ENCODE measurements around the gene DCTN4.

Gene DCTN4

DNA sequence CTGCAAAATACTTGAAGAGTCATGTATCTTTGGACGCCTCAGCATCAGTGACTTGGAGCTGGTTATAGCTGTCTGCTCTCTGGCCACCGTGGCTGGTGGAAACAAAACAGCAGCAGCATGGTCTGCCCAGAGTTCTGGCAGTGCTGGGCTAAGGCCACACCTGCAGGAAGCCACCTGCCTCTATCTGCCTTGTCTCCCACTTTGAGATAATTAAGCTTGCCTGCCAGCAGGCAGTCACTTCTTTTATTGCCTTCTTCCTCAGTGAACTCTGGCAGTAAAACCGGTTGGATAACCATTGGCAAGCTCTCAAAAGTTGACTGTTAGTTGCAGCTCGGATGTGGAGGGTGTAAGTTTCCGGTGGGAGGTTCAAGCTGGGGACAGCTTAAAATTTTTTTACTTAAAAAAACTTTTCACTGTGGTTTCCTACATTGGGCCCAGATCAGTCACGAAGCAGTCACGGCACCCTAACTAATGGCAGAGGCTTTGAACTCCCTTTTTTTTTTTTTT is 24.7 kb upstream of the DCTN4 start:
- DNase-seq (ENCODE audit: low read depth): peak; percentile 97

DNA sequence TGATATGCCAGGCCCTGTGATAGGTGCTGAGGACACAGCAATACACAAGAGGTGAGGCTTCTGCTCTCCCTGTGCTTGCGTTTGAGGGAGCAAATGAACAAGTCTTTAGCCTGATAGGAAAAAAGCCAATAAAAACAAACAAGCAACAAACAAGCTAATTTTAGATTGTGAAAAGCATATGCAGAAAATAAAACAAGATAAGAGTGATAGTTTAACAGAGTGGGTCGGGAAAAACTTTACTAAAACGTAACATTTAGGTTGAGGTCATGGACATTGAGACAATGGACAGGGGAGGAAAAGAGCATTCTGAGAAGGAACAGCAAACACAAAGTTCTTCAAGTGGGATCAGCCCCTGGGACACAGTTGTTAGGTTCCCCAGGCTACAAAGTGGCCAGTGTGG is 24.0 kb upstream of the DCTN4 start:
- no peak for DNase-seq (ENCODE audit: low read depth)
- TF ChIP-seq, protein P1, sequence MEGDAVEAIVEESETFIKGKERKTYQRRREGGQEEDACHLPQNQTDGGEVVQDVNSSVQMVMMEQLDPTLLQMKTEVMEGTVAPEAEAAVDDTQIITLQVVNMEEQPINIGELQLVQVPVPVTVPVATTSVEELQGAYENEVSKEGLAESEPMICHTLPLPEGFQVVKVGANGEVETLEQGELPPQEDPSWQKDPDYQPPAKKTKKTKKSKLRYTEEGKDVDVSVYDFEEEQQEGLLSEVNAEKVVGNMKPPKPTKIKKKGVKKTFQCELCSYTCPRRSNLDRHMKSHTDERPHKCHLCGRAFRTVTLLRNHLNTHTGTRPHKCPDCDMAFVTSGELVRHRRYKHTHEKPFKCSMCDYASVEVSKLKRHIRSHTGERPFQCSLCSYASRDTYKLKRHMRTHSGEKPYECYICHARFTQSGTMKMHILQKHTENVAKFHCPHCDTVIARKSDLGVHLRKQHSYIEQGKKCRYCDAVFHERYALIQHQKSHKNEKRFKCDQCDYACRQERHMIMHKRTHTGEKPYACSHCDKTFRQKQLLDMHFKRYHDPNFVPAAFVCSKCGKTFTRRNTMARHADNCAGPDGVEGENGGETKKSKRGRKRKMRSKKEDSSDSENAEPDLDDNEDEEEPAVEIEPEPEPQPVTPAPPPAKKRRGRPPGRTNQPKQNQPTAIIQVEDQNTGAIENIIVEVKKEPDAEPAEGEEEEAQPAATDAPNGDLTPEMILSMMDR (IDR thresholded peaks at IDR 0.05; ENCODE audit: control insufficient read depth, insufficient read depth, low read depth, low read length, missing control alignments): no peak
- no peak overlapping the region for H3K4me3 ChIP-seq (ENCODE audit: control insufficient read depth, low read depth, low read length)

More for the DNA sequence above, 24.7 kb upstream of the DCTN4 start:
- TF ChIP-seq, protein P1 (IDR thresholded peaks at IDR 0.05; ENCODE audit: control insufficient read depth, insufficient read depth, low read depth, low read length, missing control alignments): no peak
- H3K4me3 ChIP-seq (ENCODE audit: control insufficient read depth, low read depth, low read length): no peak overlapping the region

DNA sequence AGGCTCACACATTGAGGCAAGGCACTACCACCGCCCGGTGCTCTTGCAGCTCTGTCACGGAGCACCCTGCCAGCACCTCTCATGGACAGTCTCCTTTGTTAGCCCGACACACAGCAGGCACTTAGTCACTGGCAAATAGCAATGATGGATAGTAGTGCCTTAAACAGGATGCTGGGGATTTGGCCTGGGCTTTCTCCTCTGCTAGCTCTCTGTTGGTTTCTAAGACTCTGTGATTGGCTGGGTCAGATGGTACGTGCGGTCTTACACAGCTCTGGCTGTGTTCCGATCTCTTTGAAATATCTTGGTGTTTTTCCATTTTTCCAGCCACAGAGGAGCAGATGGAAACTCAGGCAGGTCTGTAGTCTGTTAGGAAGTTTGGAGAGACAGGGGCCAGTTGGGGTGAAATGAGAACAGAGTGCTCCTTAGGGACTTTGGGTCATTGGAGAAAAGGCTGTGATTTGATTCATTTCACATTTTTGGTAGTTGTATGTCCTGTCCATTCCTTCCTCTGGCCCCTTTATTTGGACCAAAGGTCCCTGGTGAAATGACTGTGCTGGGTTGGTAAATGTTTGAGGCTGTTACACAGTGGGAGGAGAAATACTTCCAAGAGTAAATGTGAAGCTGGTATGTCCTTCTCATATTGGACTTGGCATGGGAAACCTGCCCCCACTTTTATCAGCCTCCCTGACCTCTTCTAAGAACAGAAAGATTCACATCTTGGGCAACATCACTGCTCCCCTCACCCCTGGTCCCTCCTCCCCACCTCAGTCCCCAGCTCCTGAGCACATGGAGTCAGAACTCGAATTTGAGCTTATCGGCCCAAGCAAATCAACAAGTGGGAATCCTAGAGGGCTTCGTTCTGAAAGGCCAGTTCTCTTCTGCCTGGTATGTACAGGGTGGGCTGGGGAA is 23.1 kb upstream of the DCTN4 start:
- DNase-seq (ENCODE audit: low read depth): peak; percentile 98
- TF ChIP-seq, protein P1 (IDR thresholded peaks at IDR 0.05; ENCODE audit: control insufficient read depth, insufficient read depth, low read depth, low read length, missing control alignments): no peak
- H3K4me3 ChIP-seq (ENCODE audit: control insufficient read depth, low read depth, low read length): peak overlapping the region; percentile 15

DNA sequence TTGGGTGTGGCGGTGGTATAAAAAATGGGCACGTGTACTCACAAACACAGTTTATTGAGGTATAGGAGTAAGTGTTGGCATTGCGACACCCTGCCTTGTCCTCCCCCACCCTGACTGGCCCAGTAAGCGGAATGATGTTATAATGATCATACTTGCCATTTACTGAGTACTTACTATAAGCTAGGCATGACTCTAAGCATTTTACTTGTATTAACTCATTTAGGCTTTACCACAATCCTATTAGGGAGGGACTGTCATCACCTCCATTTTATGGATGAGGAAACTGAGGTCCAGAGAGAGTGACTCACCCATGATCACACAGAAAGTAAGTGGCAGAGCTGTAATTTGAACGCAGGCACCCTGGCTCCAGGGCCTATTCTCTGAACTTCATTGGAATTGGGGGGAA is 22.0 kb upstream of the DCTN4 start:
- TF ChIP-seq, protein P1 (IDR thresholded peaks at IDR 0.05; ENCODE audit: control insufficient read depth, insufficient read depth, low read depth, low read length, missing control alignments): no peak
- peak overlapping the region; percentile 98 for H3K4me3 ChIP-seq (ENCODE audit: control insufficient read depth, low read depth, low read length)
- peak; percentile 79 for DNase-seq (ENCODE audit: low read depth)

GRCh38 chr5:150780187-150780692 is 21.4 kb upstream of the DCTN4 start:
- TF ChIP-seq, protein P1 (IDR thresholded peaks at IDR 0.05; ENCODE audit: control insufficient read depth, insufficient read depth, low read depth, low read length, missing control alignments): no peak
- H3K4me3 ChIP-seq (ENCODE audit: control insufficient read depth, low read depth, low read length): peak overlapping the region; percentile 98
- DNase-seq (ENCODE audit: low read depth): no peak

DNA sequence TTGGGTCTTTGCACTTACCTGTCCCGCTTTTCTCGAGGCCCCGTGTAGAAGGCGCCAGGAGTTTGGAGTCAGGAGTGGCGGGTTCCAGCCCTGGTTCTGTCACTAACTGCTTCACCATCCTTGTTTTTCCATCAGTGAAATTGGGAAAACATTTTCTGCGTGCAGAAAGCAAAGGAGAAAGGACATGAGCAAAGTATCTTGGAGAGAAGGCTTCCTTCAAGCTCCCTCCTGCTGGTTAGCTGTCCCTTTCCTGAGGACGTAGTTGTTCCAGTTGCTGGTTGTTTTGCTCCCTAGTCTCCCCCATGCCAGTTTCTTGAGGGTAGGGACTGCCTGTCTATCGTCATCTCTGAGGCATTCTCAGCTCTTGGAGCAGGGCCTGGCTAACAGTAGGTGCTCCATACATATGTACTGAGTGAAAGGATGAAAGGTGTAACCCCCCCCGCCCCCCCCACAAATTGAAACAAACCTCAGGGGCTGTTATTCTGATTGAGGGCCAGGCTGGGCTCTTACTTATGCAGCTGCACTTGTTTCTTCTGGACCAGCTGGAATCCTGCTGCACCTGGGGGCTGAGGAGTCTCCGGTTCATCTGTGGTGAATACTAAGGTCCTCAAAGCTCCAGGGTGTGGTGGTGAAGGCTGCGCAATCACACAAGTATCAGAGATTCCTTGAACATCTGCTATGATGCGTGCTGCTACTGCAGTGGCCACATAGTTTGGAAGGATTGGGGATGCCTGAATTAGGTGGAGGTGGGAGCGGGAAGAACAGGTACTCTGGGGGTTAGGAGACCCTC is 20.8 kb upstream of the DCTN4 start:
- DNase-seq (ENCODE audit: low read depth): no peak
- H3K4me3 ChIP-seq (ENCODE audit: control insufficient read depth, low read depth, low read length): peak overlapping the region; percentile 98
- TF ChIP-seq, protein P1 (IDR thresholded peaks at IDR 0.05; ENCODE audit: control insufficient read depth, insufficient read depth, low read depth, low read length, missing control alignments): no peak
